HepG2 (cell line): ENCODE results near the gene VAMP8. TPM values are rescaled to one million over a fixed set of nuclear protein-coding genes. Genes with fewer than 3 reads are reported as not detected.

Source experiments
- ATF7 ChIP-seq, 2 experiments: fragments of 450-650 bp in 1 of 2; sonication (generic) in 1 of 2; formaldehyde crosslinking in 1 of 2; IDR thresholded peaks; 2 replicates each; pipeline versions ENCODE4 v1.4.0 to v1.6.1; 2016 to 2020; ENCODE audit warnings: antibody characterized with exemption in 1 of 2, mild to moderate bottlenecking in 1 of 2, missing genetic modification reagents in 1 of 2
- IRF1 ChIP-seq: sonication (generic); formaldehyde crosslinking; IDR thresholded peaks from 2 replicates; pipeline ENCODE4 v1.4.0; 2020; ENCODE audit warnings: low read depth, mild to moderate bottlenecking, missing genetic modification reagents
- NFE2L1 ChIP-seq: sonication (generic); formaldehyde crosslinking; IDR thresholded peaks from 2 replicates; pipeline ENCODE4 v1.4.0; 2020; ENCODE audit warnings: missing genetic modification reagents, mild to moderate bottlenecking, borderline replicate concordance
- NR0B2 ChIP-seq: sonication (generic); formaldehyde crosslinking; IDR thresholded peaks from 2 replicates; pipeline ENCODE4 v1.4.0; 2020; ENCODE audit warnings: mild to moderate bottlenecking, missing genetic modification reagents
- ZFYVE20 ChIP-seq: sonication (generic); formaldehyde crosslinking; IDR thresholded peaks from 2 replicates; pipeline ENCODE4 v1.8.0; 2023; ENCODE audit warnings: low read depth, mild to moderate bottlenecking, moderate library complexity, missing genetic modification reagents, borderline replicate concordance
- ZNF205 ChIP-seq: IDR thresholded peaks from 2 replicates; pipeline ENCODE4 v1.6.1; 2018; ENCODE audit warnings: missing biosample characterization, missing genetic modification reagents
- ZNF333 ChIP-seq: sonication (generic); formaldehyde crosslinking; IDR thresholded peaks from 2 replicates; pipeline ENCODE4 v1.4.0; 2020; ENCODE audit warnings: mild to moderate bottlenecking, missing genetic modification reagents, borderline replicate concordance
- ZNF549 ChIP-seq: sonication (generic); formaldehyde crosslinking; IDR thresholded peaks from 2 replicates; pipeline ENCODE4 v1.5.0; 2020; ENCODE audit warnings: missing genetic modification reagents
- ZNF558 ChIP-seq: sonication (generic); formaldehyde crosslinking; IDR thresholded peaks from 2 replicates; pipeline ENCODE4 v1.9.0; 2022; ENCODE audit warnings: mild to moderate bottlenecking, missing genetic modification reagents, borderline replicate concordance
- ZNF616 ChIP-seq: sonication (generic); formaldehyde crosslinking; IDR thresholded peaks from 2 replicates; pipeline ENCODE4 v1.5.0; 2020; ENCODE audit warnings: low read depth, mild to moderate bottlenecking, missing genetic modification reagents
- ZNF703 ChIP-seq: sonication (generic); formaldehyde crosslinking; IDR thresholded peaks from 2 replicates; pipeline ENCODE4 v1.5.1; 2020; ENCODE audit warnings: missing genetic modification reagents, mild to moderate bottlenecking, moderate library complexity, borderline replicate concordance
- polyA plus RNA-seq, 8 experiments: library from polyadenylated mRNA; depleted of rRNA in 3 of 8; stranded (reverse) in 7 of 8; unstranded in 1 of 8; fragments of >200 nt; fragmentation: Illumina TruSeq in 4 of 8; extraction: Trizol in 4 of 8; gene quantifications; 2 replicates each; pipeline versions ENCODE4 v1.2.1 to v1.2.3, GENCODE V29; 2011 to 2016; ENCODE audit warnings: low read depth in 4 of 8, missing spikeins in 1 of 8, mixed read lengths in 1 of 8; ENCODE audit not compliant: insufficient read depth in 1 of 8
- total RNA-seq, 5 experiments: library from RNA; depleted of rRNA; stranded (reverse); fragments of >200 nt; fragmentation: Illumina TruSeq; extraction: Trizol; gene quantifications; 2 replicates each; pipeline ENCODE4 v1.2.3, GENCODE V29; 2016; ENCODE audit warnings: low read depth in 1 of 5
- TF ChIP-seq, protein P1 (sequence below): sonication (generic); formaldehyde crosslinking; IDR thresholded peaks from 2 replicates; pipeline ENCODE4 v1.5.0; 2020; ENCODE audit warnings: missing genetic modification reagents
- TF ChIP-seq, protein P2 (sequence below): sonication (generic); formaldehyde crosslinking; IDR thresholded peaks from one replicate; pipeline ENCODE4 v1.5.1; 2020; ENCODE audit warnings: mild to moderate bottlenecking, missing genetic modification reagents; ENCODE audit errors: not compliant biosample characterization

VAMP8 gene
- total and polyA plus RNA-seq, 2 of the 13 experiments (the other 11 are each of a cell fraction or from before 2014, with no cell fraction given), result 83.3 to 157 TPM

GRCh38 chr2:85611705-85612587 lies 34.6 kb downstream of the VAMP8 start, which contains the start of gene C2orf68 (continued):
- 0 out of 2 replicates have a peak, but pooled peaks have one; percentile 83 for TF ChIP-seq ZNF333
- TF ChIP-seq ZNF558 (CRISPR knock-in tag), result peak; percentile 75; the same call in 1 of the 2 replicates
- peak; percentile 90 for TF ChIP-seq NR0B2 (CRISPR knock-in tag)
- TF ChIP-seq ZNF549 (CRISPR knock-in tag), result no peak
- no peak for TF ChIP-seq ATF7 (IDR thresholded peaks at IDR 0.05)
- TF ChIP-seq ATF7 (CRISPR knock-in tag; IDR thresholded peaks at IDR 0.05), result 0 out of 2 replicates have a peak, but pooled peaks have one; percentile 10
- TF ChIP-seq ZNF703 (CRISPR knock-in tag), result no peak
- peak; percentile 17; the same call in 1 of the 2 replicates for TF ChIP-seq ZFYVE20 (CRISPR knock-in tag)
- no peak for TF ChIP-seq ZNF616 (CRISPR knock-in tag)
- no peak; the same call in none of the 2 replicates for TF ChIP-seq ZNF205 (CRISPR knock-in tag)
- TF ChIP-seq, protein P1, sequence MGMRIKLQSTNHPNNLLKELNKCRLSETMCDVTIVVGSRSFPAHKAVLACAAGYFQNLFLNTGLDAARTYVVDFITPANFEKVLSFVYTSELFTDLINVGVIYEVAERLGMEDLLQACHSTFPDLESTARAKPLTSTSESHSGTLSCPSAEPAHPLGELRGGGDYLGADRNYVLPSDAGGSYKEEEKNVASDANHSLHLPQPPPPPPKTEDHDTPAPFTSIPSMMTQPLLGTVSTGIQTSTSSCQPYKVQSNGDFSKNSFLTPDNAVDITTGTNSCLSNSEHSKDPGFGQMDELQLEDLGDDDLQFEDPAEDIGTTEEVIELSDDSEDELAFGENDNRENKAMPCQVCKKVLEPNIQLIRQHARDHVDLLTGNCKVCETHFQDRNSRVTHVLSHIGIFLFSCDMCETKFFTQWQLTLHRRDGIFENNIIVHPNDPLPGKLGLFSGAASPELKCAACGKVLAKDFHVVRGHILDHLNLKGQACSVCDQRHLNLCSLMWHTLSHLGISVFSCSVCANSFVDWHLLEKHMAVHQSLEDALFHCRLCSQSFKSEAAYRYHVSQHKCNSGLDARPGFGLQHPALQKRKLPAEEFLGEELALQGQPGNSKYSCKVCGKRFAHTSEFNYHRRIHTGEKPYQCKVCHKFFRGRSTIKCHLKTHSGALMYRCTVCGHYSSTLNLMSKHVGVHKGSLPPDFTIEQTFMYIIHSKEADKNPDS (CRISPR knock-in tag), result 0 out of 2 replicates have a peak, but pooled peaks have one; percentile 41
- TF ChIP-seq IRF1 (CRISPR knock-in tag), result no peak; the same call in 1 of the 2 replicates
- TF ChIP-seq, protein P2, sequence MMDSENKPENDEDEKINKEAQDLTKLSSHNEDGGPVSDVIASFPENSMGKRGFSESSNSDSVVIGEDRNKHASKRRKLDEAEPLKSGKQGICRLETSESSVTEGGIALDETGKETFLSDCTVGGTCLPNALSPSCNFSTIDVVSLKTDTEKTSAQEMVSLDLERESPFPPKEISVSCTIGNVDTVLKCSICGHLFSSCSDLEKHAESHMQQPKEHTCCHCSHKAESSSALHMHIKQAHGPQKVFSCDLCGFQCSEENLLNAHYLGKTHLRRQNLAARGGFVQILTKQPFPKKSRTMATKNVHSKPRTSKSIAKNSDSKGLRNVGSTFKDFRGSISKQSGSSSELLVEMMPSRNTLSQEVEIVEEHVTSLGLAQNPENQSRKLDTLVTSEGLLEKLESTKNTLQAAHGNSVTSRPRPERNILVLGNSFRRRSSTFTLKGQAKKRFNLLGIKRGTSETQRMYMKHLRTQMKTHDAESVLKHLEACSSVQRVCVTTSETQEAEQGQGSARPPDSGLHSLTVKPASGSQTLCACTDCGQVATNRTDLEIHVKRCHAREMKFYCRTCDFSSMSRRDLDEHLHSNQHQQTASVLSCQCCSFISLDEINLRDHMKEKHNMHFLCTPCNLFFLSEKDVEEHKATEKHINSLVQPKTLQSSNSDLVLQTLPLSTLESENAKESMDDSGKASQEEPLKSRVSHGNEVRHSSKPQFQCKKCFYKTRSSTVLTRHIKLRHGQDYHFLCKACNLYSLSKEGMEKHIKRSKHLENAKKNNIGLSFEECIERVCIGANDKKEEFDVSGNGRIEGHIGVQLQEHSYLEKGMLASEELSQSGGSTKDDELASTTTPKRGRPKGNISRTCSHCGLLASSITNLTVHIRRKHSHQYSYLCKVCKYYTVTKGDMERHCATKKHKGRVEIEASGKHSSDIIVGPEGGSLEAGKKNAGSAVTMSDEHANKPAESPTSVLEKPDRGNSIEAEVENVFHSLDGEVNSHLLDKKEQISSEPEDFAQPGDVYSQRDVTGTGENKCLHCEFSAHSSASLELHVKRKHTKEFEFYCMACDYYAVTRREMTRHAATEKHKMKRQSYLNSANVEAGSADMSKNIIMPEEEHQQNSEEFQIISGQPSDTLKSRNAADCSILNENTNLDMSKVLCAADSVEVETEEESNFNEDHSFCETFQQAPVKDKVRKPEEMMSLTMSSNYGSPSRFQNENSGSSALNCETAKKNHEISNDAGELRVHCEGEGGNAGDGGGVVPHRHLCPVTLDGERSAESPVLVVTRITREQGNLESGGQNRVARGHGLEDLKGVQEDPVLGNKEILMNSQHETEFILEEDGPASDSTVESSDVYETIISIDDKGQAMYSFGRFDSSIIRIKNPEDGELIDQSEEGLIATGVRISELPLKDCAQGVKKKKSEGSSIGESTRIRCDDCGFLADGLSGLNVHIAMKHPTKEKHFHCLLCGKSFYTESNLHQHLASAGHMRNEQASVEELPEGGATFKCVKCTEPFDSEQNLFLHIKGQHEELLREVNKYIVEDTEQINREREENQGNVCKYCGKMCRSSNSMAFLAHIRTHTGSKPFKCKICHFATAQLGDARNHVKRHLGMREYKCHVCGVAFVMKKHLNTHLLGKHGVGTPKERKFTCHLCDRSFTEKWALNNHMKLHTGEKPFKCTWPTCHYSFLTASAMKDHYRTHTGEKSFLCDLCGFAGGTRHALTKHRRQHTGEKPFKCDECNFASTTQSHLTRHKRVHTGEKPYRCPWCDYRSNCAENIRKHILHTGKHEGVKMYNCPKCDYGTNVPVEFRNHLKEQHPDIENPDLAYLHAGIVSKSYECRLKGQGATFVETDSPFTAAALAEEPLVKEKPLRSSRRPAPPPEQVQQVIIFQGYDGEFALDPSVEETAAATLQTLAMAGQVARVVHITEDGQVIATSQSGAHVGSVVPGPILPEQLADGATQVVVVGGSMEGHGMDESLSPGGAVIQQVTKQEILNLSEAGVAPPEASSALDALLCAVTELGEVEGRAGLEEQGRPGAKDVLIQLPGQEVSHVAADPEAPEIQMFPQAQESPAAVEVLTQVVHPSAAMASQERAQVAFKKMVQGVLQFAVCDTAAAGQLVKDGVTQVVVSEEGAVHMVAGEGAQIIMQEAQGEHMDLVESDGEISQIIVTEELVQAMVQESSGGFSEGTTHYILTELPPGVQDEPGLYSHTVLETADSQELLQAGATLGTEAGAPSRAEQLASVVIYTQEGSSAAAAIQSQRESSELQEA (CRISPR knock-in tag), result peak; percentile 84
- no peak for TF ChIP-seq NFE2L1 (CRISPR knock-in tag)
